GM18520 (cell line): ENCODE measurements around the gene CD80.

Source experiments
- ATAC-seq: cut with Tn5 transposase; IDR thresholded peaks from one replicate; pipeline ENCODE4 v1.9.1; 2021; ENCODE audit not compliant: unreplicated experiment

CD80 gene

GRCh38 chr3:119500265-119500664, 59.1 kb downstream of the CD80 start:
- ATAC-seq: no peak

- ATAC-seq: peak; percentile 92
Measured at GRCh38 chr3:119498186-119499011, 61.0 kb downstream of the CD80 start, which contains the start of gene TIMMDC1. Gene TIMMDC1 (plus strand): TSS chr3:119498547. CDS start chr3:119498734, 187 bp downstream.

- ATAC-seq: no peak
Measured at GRCh38 chr3:119497820-119498185, 61.6 kb downstream of the CD80 start.

GRCh38 chr3:119494597-119494996, 64.8 kb downstream of the CD80 start:
- ATAC-seq: no peak

- ATAC-seq: no peak
Measured at GRCh38 chr3:119492810-119493209, 66.6 kb downstream of the CD80 start.

GRCh38 chr3:119492128-119492527, 67.3 kb downstream of the CD80 start:
- ATAC-seq: no peak

GRCh38 chr3:119490153-119490552, 69.3 kb downstream of the CD80 start:
- no peak for ATAC-seq

GRCh38 chr3:119485563-119485962, 73.9 kb downstream of the CD80 start:
- ATAC-seq: no peak

- no peak for ATAC-seq
Measured at GRCh38 chr3:119483101-119483500, 76.3 kb downstream of the CD80 start.

- no peak for ATAC-seq
Measured at GRCh38 chr3:119481079-119481478, 78.3 kb downstream of the CD80 start.
